ACC112 (cell line): Measurements from ENCODE around the gene SLC37A2.
"Not testable (repeated sequence)": the region's sequence is repeated elsewhere in the genome, so short reads cannot be mapped to it uniquely, and the experiment has no call there.

Experiments used
- H2AFZ ChIP-seq: fragments of 200-600 bp; sonication (generic); one replicate; pipeline ENCODE4 v1.6.0; 2017; ENCODE audit warnings: antibody characterized with exemption, low read length; ENCODE audit not compliant: unreplicated experiment
- H3K27ac ChIP-seq: fragments of 200-600 bp; sonication (generic); 2 replicates; pipeline ENCODE4 v1.5.1; 2014; ENCODE audit warnings: low read depth, mild to moderate bottlenecking, antibody characterized with exemption, low read length, moderate library complexity
- H3K27me3 ChIP-seq: fragments of 200-600 bp; sonication (generic); 2 replicates; pipeline ENCODE4 v1.6.1; 2014; ENCODE audit warnings: mild to moderate bottlenecking, antibody characterized with exemption, low read length, moderate library complexity, mixed read lengths; ENCODE audit not compliant: insufficient read depth
- H3K36me3 ChIP-seq: fragments of 200-600 bp; sonication (generic); 2 replicates; pipeline ENCODE4 v1.6.1; 2016; ENCODE audit warnings: mild to moderate bottlenecking, antibody characterized with exemption, low read length, moderate library complexity, mixed read lengths; ENCODE audit not compliant: insufficient read depth
- H3K4me1 ChIP-seq: fragments of 200-600 bp; sonication (generic); one replicate; pipeline ENCODE4 v1.6.1; 2016; ENCODE audit warnings: low read length, mixed read lengths; ENCODE audit not compliant: insufficient read depth, unreplicated experiment, control insufficient read depth
- H3K4me3 ChIP-seq: fragments of 200-600 bp; sonication (generic); 2 replicates; pipeline ENCODE4 v1.5.1; 2014; ENCODE audit warnings: mild to moderate bottlenecking, low read depth, low read length
- H3K79me2 ChIP-seq: fragments of 200-600 bp; sonication (generic); one replicate; pipeline ENCODE4 v1.6.0; 2016; ENCODE audit warnings: low read length; ENCODE audit not compliant: control insufficient read depth, unreplicated experiment, insufficient read depth

SLC37A2 gene

DNA sequence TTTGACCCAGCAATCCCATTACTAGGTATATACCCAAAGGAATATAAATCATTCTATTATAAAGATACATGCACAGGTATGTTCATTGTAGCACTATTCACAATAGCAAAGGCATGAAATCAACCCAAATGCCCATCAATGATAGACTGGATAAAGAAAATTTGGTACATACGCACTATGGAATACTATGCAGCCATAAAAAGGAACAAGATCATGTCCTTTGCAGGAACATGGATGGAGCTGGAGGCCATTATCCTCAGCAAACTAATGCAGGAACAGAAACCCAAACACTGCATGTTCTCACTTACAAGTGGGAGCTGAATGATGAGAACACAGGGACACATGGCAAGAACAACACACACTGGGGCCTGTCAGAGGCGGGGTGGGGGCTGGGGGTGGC, 7.0 kb upstream of the SLC37A2 start:
- not testable (repeated sequence) for H3K4me1 ChIP-seq, H3K27ac ChIP-seq, H2AFZ ChIP-seq, H3K27me3 ChIP-seq, H3K4me3 ChIP-seq, H3K36me3 ChIP-seq, H3K79me2 ChIP-seq

- Histone ChIP-seq H3K79me2 (no peaks in the 10 kb centered on the region), H3K27me3 (no peaks in the 10 kb centered on the region), H3K4me1 (no peaks in the 10 kb centered on the region), H3K36me3 (no peaks in the 10 kb centered on the region), H2AFZ (no peak overlapping the region), H3K27ac (no peak overlapping the region), H3K4me3 (no peak overlapping the region)
These were observed 6.0 kb upstream of the SLC37A2 start for GRCh38 chr11:125056931-125057692.

- Histone ChIP-seq H3K79me2 (no peaks in the 10 kb centered on the region), H3K4me1 (peaks cover 3% of the 10 kb centered on the region), H3K27ac (no peak overlapping the region), H2AFZ (no peak overlapping the region), H3K36me3 (no peaks in the 10 kb centered on the region), H3K27me3 (no peaks in the 10 kb centered on the region), H3K4me3 (no peak overlapping the region)
These were observed 5.5 kb upstream of the SLC37A2 start for GRCh38 chr11:125057693-125058016.

DNA sequence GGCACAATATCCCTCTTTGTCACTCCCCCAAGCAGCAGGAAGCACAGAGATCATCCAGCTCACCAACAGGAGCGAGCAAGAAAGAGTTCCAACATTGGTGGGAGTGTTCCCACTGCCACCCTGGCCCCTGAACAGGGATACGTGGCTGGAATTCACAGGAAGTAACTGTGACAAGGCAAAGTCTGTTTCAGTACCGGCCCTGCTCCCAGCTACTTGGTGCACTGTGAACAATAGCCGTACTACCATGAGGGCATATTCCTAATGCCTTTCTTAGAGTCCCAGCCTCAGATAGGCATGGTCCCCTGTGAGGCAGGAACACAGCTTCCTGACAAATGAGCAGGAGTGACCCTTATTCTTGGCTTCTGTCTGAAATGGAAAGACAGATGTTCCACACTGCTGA, 1.8 kb upstream of the SLC37A2 start:
- Histone ChIP-seq H3K4me3 (no peak overlapping the region), H3K36me3 (no peaks in the 10 kb centered on the region), H3K27me3 (no peaks in the 10 kb centered on the region), H3K79me2 (peaks cover 3% of the 10 kb centered on the region), H3K4me1 (peaks cover 3% of the 10 kb centered on the region), H3K27ac (no peak overlapping the region), H2AFZ (no peak overlapping the region)

- Histone ChIP-seq H3K27me3 (no peaks in the 10 kb centered on the region), H3K4me1 (peaks cover 3% of the 10 kb centered on the region), H3K27ac (no peak overlapping the region)
These were observed 731 bp upstream of the SLC37A2 start for GRCh38 chr11:125062218-125062930.

GRCh38 chr11:125063429-125064043, 431 bp downstream of the SLC37A2 start:
- Histone ChIP-seq H3K27me3 (no peaks in the 10 kb centered on the region), H2AFZ (peak overlapping the region; percentile 81), H3K36me3 (no peaks in the 10 kb centered on the region), H3K4me1 (peaks cover 3% of the 10 kb centered on the region), H3K27ac (no peak overlapping the region), H3K79me2 (peaks cover 3% of the 10 kb centered on the region), H3K4me3 (peak overlapping the region; percentile 95)

More at GRCh38 chr11:125062218-125062930, 731 bp upstream of the SLC37A2 start:
- H2AFZ ChIP-seq = peak overlapping the region; percentile 81
- H3K4me3 ChIP-seq = peak overlapping the region; percentile 95
- peaks cover 3% of the 10 kb centered on the region for H3K79me2 ChIP-seq
- H3K36me3 ChIP-seq = no peaks in the 10 kb centered on the region

DNA sequence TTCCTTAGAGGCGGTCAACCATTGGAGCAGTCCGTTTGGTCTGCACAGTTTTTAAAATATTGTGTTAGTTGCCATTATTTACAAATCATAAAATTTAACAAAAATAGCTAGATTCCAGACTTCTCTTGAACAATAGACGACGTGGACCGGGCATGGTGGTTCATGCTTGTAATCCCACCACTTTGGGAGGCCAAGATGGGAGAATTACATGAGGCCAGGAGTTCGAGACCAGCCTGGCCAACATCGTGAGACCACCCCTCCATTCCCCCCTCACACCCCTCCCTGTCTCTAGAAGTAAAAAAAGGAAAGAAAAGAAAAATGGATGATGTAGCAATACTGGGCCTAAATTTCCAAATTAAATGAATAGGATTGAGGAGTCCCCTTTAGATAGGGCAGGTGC, 965 bp downstream of the SLC37A2 start:
- Histone ChIP-seq H3K27ac (no peak overlapping the region), H3K79me2 (peaks cover 3% of the 10 kb centered on the region), H3K27me3 (no peaks in the 10 kb centered on the region), H3K4me1 (peaks cover 5% of the 10 kb centered on the region), H2AFZ (peak overlapping the region; percentile 81), H3K4me3 (peak overlapping the region; percentile 95), H3K36me3 (no peaks in the 10 kb centered on the region)

GRCh38 chr11:125068368-125068767, 5.3 kb downstream of the SLC37A2 start:
- Histone ChIP-seq H3K4me1 (peaks cover 28% of the 10 kb centered on the region), H3K4me3 (no peak overlapping the region), H3K27ac (no peak overlapping the region), H3K79me2 (peaks cover 3% of the 10 kb centered on the region), H3K27me3 (no peaks in the 10 kb centered on the region), H3K36me3 (no peaks in the 10 kb centered on the region), H2AFZ (no peak overlapping the region)

- Histone ChIP-seq H3K27ac (no peak overlapping the region), H3K4me1 (peaks cover 28% of the 10 kb centered on the region), H3K27me3 (no peaks in the 10 kb centered on the region), H3K36me3 (no peaks in the 10 kb centered on the region), H2AFZ (no peak overlapping the region), H3K79me2 (peaks cover 3% of the 10 kb centered on the region), H3K4me3 (no peak overlapping the region)
These were observed 5.9 kb downstream of the SLC37A2 start for GRCh38 chr11:125069008-125069407.

DNA sequence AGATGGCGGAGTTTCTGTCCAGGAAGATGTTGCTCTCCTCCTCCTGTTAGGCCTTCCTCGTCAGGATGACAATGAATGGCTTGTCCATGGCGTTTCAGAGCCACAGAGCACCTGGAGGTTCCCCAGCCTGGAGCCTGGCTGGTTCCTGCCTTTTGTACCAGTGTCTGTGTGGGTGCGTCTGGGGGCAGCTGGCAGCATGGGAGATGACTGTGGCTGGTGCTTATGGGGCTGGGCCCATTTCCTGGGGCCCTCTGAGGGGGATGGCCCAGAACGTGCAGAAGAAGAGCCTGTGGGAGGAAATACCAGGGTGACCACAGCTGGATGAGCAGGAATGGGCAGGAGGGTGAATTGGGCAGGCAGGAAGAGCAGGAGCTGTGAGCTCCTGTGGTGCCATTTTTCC, 6.7 kb downstream of the SLC37A2 start:
- peaks cover 28% of the 10 kb centered on the region for H3K4me1 ChIP-seq
- H3K36me3 ChIP-seq = no peaks in the 10 kb centered on the region
- H3K4me3 ChIP-seq = no peak overlapping the region
- no peaks in the 10 kb centered on the region for H3K27me3 ChIP-seq
- H3K27ac ChIP-seq = no peak overlapping the region
- no peak overlapping the region for H2AFZ ChIP-seq
- peaks cover 3% of the 10 kb centered on the region for H3K79me2 ChIP-seq
